ENCODE results near the gene LRBA. TPM values are rescaled to one million over a fixed set of nuclear protein-coding genes. Genes with fewer than 3 reads are reported as not detected.

The LRBA gene
- polyA plus RNA-seq, 2 of the 4 experiments (the other 2 are of a cell fraction), result 10.7 to 25.1 TPM

- ATAC-seq, result no peak
- ChIA-PET CTCF (no interaction called here), POLR2A (no interaction called here)
- no peak for DNase-seq (ENCODE audit: low read depth in 1 of 2, low spot score in 1 of 2)
- H3K4me1 ChIP-seq, result no peaks in the 10 kb centered on the region
- H3K9me3 ChIP-seq, result no peaks in the 10 kb centered on the region
- no peak overlapping the region for H3K4me3 ChIP-seq
- TF ChIP-seq MAZ (IDR thresholded peaks at IDR 0.05; ENCODE audit: borderline replicate concordance, low read depth, low read length), result no peak
- TF ChIP-seq PHF8 (IDR thresholded peaks at IDR 0.05; ENCODE audit: borderline replicate concordance, low read depth), result no peak
- TF ChIP-seq MAFK (IDR thresholded peaks at IDR 0.05; ENCODE audit: partially characterized antibody), result no peak
- TF ChIP-seq TFCP2L1 (CRISPR knock-in tag; IDR thresholded peaks at IDR 0.05), result no peak
- TF ChIP-seq ZC3H11A (IDR thresholded peaks at IDR 0.05), result no peak
- TF ChIP-seq KDM1A (IDR thresholded peaks at IDR 0.05; ENCODE audit: low read depth), result no peak
- no peak for TF ChIP-seq JUNB (IDR thresholded peaks at IDR 0.05)
- TF ChIP-seq ELK1 (IDR thresholded peaks at IDR 0.05; ENCODE audit: low read depth, low read length), result no peak
- no peak for TF ChIP-seq JUN (IDR thresholded peaks at IDR 0.05)
- no peak for TF ChIP-seq GATA3 (IDR thresholded peaks at IDR 0.05; ENCODE audit: borderline replicate concordance)
- no peak for TF ChIP-seq ZFP36 (IDR thresholded peaks at IDR 0.05; ENCODE audit: borderline replicate concordance, partially characterized antibody)
- no peak for TF ChIP-seq EP300 (IDR thresholded peaks at IDR 0.05)
- TF ChIP-seq HEYL (CRISPR knock-in tag; IDR thresholded peaks at IDR 0.05), result no peak
- TF ChIP-seq HOXA7 (CRISPR knock-in tag; IDR thresholded peaks at IDR 0.05), result no peak
- no peak overlapping the region for H3K27ac ChIP-seq
- no peak overlapping the region for H3K4me2 ChIP-seq
- WGBS (ENCODE audit: missing lambda C conversion rate), result 73% methylated on average over 1 of the region's 1 CpG
- no peak for FAIRE-seq
These were observed 76.1 kb downstream of the LRBA start for GRCh38 chr4:150938873-150939499.

- ATAC-seq (no peak), DNase-seq (ENCODE audit: low read depth in 1 of 2, low spot score in 1 of 2) (no peak), FAIRE-seq (no peak)
- H3K4me3 ChIP-seq, result no peak overlapping the region
- TF ChIP-seq NR3C1 (IDR thresholded peaks at IDR 0.05), result no peak
- TF ChIP-seq REST (IDR thresholded peaks at IDR 0.05), result no peak
- TF ChIP-seq TP53 (CRISPR knock-in tag; IDR thresholded peaks at IDR 0.05), result no peak
- no peak for TF ChIP-seq TFCP2L1 (CRISPR knock-in tag; IDR thresholded peaks at IDR 0.05)
- TF ChIP-seq CEBPB (IDR thresholded peaks at IDR 0.05), result no peak
- no peak for TF ChIP-seq CTCF (IDR thresholded peaks at IDR 0.05)
- no peak for TF ChIP-seq HEYL (CRISPR knock-in tag; IDR thresholded peaks at IDR 0.05)
- no peak for TF ChIP-seq HMGXB4 (CRISPR knock-in tag; IDR thresholded peaks at IDR 0.05; ENCODE audit: borderline replicate concordance)
- TF ChIP-seq PHF8 (IDR thresholded peaks at IDR 0.05; ENCODE audit: borderline replicate concordance, low read depth), result no peak
- TF ChIP-seq ZSCAN20 (CRISPR knock-in tag; IDR thresholded peaks at IDR 0.05), result no peak
- TF ChIP-seq GATA3 (IDR thresholded peaks at IDR 0.05; ENCODE audit: borderline replicate concordance), result no peak
- TF ChIP-seq ESRRA (IDR thresholded peaks at IDR 0.05; ENCODE audit: borderline replicate concordance, low read length), result no peak
- TF ChIP-seq MAZ (IDR thresholded peaks at IDR 0.05; ENCODE audit: borderline replicate concordance, low read depth, low read length), result no peak
- TF ChIP-seq HOXB5 (CRISPR knock-in tag; IDR thresholded peaks at IDR 0.05), result no peak
- no peak for TF ChIP-seq EHF (CRISPR knock-in tag; IDR thresholded peaks at IDR 0.05)
- TF ChIP-seq NFE2L2 (conservative IDR thresholded peaks at IDR 0.05; ENCODE audit: low read length), result no peak
- no peak for TF ChIP-seq FOXS1 (CRISPR knock-in tag; IDR thresholded peaks at IDR 0.05)
- no peak for TF ChIP-seq KDM1A (IDR thresholded peaks at IDR 0.05; ENCODE audit: low read depth)
- ChIA-PET POLR2A (no interaction called here), CTCF (interaction anchor here (0.5 to 1.7 kb wide), 2 partner anchors 12 to 113 kb away, joined by 3 read pairs; no protein-coding TSS in a partner anchor)
- 86% methylated on average over 4 of the region's 4 CpGs for WGBS (ENCODE audit: missing lambda C conversion rate)
- H3K4me2 ChIP-seq, result no peak overlapping the region
- H3K9me3 ChIP-seq, result no peaks in the 10 kb centered on the region
- no peak overlapping the region for H3K27ac ChIP-seq
- no peaks in the 10 kb centered on the region for H3K4me1 ChIP-seq
These were observed 76.7 kb downstream of the LRBA start for GRCh38 chr4:150938417-150938816.

Measured in A549 (cell line).